IPS-20b (cell line): ENCODE measurements around the gene UGT3A1.
"Not testable (repeated sequence)": the region's sequence is repeated elsewhere in the genome, so short reads cannot be mapped to it uniquely, and the experiment has no call there.

ENCODE experiments used
- H3K27ac ChIP-seq: one replicate; pipeline ENCODE4 v1.5.1; 2013; ENCODE audit warnings: low read length
- H3K27me3 ChIP-seq: 2 replicates; pipeline ENCODE4 v1.6.1; 2013; ENCODE audit warnings: mild to moderate bottlenecking, low read length, inconsistent platforms; ENCODE audit not compliant: insufficient read depth
- H3K36me3 ChIP-seq: 2 replicates; pipeline ENCODE4 v1.6.1; 2013; ENCODE audit warnings: low read depth, mild to moderate bottlenecking, inconsistent platforms, low read length, moderate library complexity; ENCODE audit not compliant: insufficient read depth
- H3K4me1 ChIP-seq: 2 replicates; pipeline ENCODE4 v1.6.1; 2013; ENCODE audit warnings: mild to moderate bottlenecking, control low read depth, inconsistent platforms, low read length, moderate library complexity; ENCODE audit not compliant: insufficient read depth
- H3K4me3 ChIP-seq: 2 replicates; pipeline ENCODE4 v1.5.1; 2013; ENCODE audit warnings: mild to moderate bottlenecking, low read length, inconsistent platforms
- H3K9ac ChIP-seq: 2 replicates; pipeline ENCODE4 v1.6.1; 2013; ENCODE audit warnings: low read depth, mild to moderate bottlenecking, inconsistent platforms, low read length, moderate library complexity
- H3K9me3 ChIP-seq: 2 replicates; pipeline ENCODE4 v1.6.1; 2013; ENCODE audit warnings: mild to moderate bottlenecking, low read depth, low read length, inconsistent platforms; ENCODE audit not compliant: insufficient read depth

UGT3A1 gene

GRCh38 chr5:35990941-35991611 is at the start of gene UGT3A1:
UGT3A1 (minus strand) TSS chr5:35991390; CDS start chr5:35991240, 150 bp downstream.
- Histone ChIP-seq H3K36me3 (no peaks in the 10 kb centered on the region), H3K27ac (no peak within 1 kb of the TSS), H3K9ac (peak within 1 kb of the TSS; percentile 63), H3K4me3 (peak within 1 kb of the TSS; percentile 76), H3K4me1 (no peaks in the 10 kb centered on the region; the same call in 1 of the 2 replicates), H3K27me3 (peaks cover 32% of the 10 kb centered on the region), H3K9me3 (no peaks in the 10 kb centered on the region)

GRCh38 chr5:36035696-36036095 is 44.5 kb upstream of the UGT3A1 start:
- H3K9ac ChIP-seq = no peak overlapping the region
- H3K27ac ChIP-seq = no peak overlapping the region
- H3K36me3 ChIP-seq = no peaks in the 10 kb centered on the region; the same call in 1 of the 2 replicates

GRCh38 chr5:36034536-36035134 is 43.4 kb upstream of the UGT3A1 start:
- not testable (repeated sequence) for H3K36me3 ChIP-seq, H3K9ac ChIP-seq, H3K9me3 ChIP-seq, H3K27me3 ChIP-seq, H3K27ac ChIP-seq, H3K4me3 ChIP-seq, H3K4me1 ChIP-seq

More at GRCh38 chr5:36035696-36036095, 44.5 kb upstream of the UGT3A1 start:
- Histone ChIP-seq H3K27me3 (no peaks in the 10 kb centered on the region), H3K4me1 (no peaks in the 10 kb centered on the region; the same call in 1 of the 2 replicates), H3K9me3 (no peaks in the 10 kb centered on the region), H3K4me3 (no peak overlapping the region)

GRCh38 chr5:36033486-36033885 is 42.3 kb upstream of the UGT3A1 start:
- Histone ChIP-seq H3K4me1 (no peaks in the 10 kb centered on the region), H3K36me3 (no peaks in the 10 kb centered on the region), H3K27me3 (no peaks in the 10 kb centered on the region), H3K4me3 (no peak overlapping the region), H3K27ac (no peak overlapping the region), H3K9me3 (no peaks in the 10 kb centered on the region), H3K9ac (no peak overlapping the region)

GRCh38 chr5:36033047-36033446 is 41.9 kb upstream of the UGT3A1 start:
- H3K36me3 ChIP-seq = no peaks in the 10 kb centered on the region
- H3K4me3 ChIP-seq = no peak overlapping the region
- no peak overlapping the region for H3K9ac ChIP-seq
- no peak overlapping the region for H3K27ac ChIP-seq
- no peaks in the 10 kb centered on the region for H3K4me1 ChIP-seq
- H3K27me3 ChIP-seq = no peaks in the 10 kb centered on the region
- H3K9me3 ChIP-seq = no peaks in the 10 kb centered on the region

- H3K27ac ChIP-seq = no peak overlapping the region
- no peak overlapping the region for H3K4me3 ChIP-seq
- H3K4me1 ChIP-seq = no peaks in the 10 kb centered on the region
- no peak overlapping the region for H3K9ac ChIP-seq
- H3K27me3 ChIP-seq = no peaks in the 10 kb centered on the region
- H3K9me3 ChIP-seq = no peaks in the 10 kb centered on the region; the same call in 1 of the 2 replicates
- no peaks in the 10 kb centered on the region for H3K36me3 ChIP-seq
Measured at GRCh38 chr5:36031223-36031622, 40.0 kb upstream of the UGT3A1 start.

GRCh38 chr5:36029914-36030313 is 38.7 kb upstream of the UGT3A1 start:
- H3K4me3 ChIP-seq = no peak overlapping the region
- H3K4me1 ChIP-seq = no peaks in the 10 kb centered on the region
- H3K27me3 ChIP-seq = no peaks in the 10 kb centered on the region
- no peak overlapping the region for H3K9ac ChIP-seq
- no peaks in the 10 kb centered on the region for H3K36me3 ChIP-seq
- H3K9me3 ChIP-seq = no peaks in the 10 kb centered on the region; the same call in 1 of the 2 replicates
- H3K27ac ChIP-seq = no peak overlapping the region

GRCh38 chr5:36028816-36029465 is 37.8 kb upstream of the UGT3A1 start:
- Histone ChIP-seq H3K27me3 (no peaks in the 10 kb centered on the region), H3K4me3 (no peak overlapping the region), H3K9me3 (no peaks in the 10 kb centered on the region; the same call in 1 of the 2 replicates), H3K9ac (no peak overlapping the region), H3K27ac (no peak overlapping the region), H3K4me1 (no peaks in the 10 kb centered on the region), H3K36me3 (no peaks in the 10 kb centered on the region)

GRCh38 chr5:36027711-36028110 is 36.5 kb upstream of the UGT3A1 start:
- Histone ChIP-seq H3K4me1 (no peaks in the 10 kb centered on the region), H3K27me3 (no peaks in the 10 kb centered on the region), H3K27ac (no peak overlapping the region), H3K9me3 (no peaks in the 10 kb centered on the region; the same call in 1 of the 2 replicates), H3K9ac (no peak overlapping the region), H3K36me3 (no peaks in the 10 kb centered on the region), H3K4me3 (no peak overlapping the region)

- no peak overlapping the region for H3K27ac ChIP-seq
- H3K9ac ChIP-seq = no peak overlapping the region
- no peaks in the 10 kb centered on the region for H3K36me3 ChIP-seq
- no peaks in the 10 kb centered on the region for H3K4me1 ChIP-seq
- no peaks in the 10 kb centered on the region for H3K27me3 ChIP-seq
- H3K9me3 ChIP-seq = peaks cover 2% of the 10 kb centered on the region; the same call in 1 of the 2 replicates
- no peak overlapping the region for H3K4me3 ChIP-seq
Measured at GRCh38 chr5:36026706-36027465, 35.7 kb upstream of the UGT3A1 start.

GRCh38 chr5:36022246-36022645 is 31.1 kb upstream of the UGT3A1 start:
- H3K27ac ChIP-seq, H3K4me1 ChIP-seq, H3K36me3 ChIP-seq, H3K4me3 ChIP-seq, H3K27me3 ChIP-seq, H3K9ac ChIP-seq: not testable (repeated sequence)
- H3K9me3 ChIP-seq = peaks cover 15% of the 10 kb centered on the region
